HG03045 (cell line): ENCODE measurements around the gene IGLON5.

Experiments used
- ATAC-seq: cut with Tn5 transposase; IDR thresholded peaks from one replicate; pipeline ENCODE4 v1.9.1; 2021; ENCODE audit warnings: mild to moderate bottlenecking, moderate library complexity; ENCODE audit not compliant: unreplicated experiment

The IGLON5 gene

DNA sequence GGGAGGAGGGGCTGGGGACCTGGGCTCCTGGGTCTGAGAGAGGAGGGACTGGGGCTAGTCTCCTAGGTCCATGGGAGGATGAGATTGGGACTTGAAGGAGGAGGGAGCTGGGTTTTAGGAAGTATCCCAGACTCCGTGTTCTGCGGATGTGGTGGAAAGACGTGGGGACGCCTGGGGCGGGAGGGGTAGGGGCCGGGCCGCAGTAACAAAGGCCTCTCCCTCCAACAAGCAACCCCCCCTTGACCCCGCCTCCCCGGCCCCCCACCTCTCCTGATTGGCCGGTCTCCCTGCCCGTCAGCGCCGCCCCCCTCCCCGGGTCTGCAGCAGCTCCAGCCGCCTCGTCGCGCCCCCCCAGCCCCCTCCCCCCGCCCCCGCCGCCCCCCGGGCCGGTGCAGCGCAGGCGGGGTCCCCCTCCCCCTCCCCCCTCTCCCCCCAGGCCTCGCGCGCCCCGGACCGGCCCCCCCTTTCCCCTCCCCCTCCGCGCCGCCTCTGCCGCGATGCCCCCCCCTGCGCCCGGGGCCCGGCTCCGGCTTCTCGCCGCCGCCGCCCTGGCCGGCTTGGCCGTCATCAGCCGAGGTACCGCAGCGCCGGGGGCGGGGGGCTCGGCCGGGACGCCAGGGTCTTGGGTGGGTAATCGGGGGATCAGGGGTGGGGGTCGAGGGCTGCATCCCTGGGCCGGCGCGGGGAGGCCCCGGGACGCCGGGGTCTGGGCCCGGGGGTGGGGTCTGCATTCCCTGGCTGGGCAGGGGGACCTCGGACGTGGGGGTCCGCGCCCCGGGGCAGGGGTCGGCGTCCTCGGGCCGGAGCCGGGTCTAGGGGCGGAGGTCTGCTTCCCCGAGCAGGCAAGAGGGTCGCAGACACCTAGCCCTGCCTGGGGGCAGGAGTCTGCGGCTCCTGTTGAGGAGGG lies at the start of gene IGLON5:
IGLON5 (plus strand) TSS at position 294 of the 907 bp plus-strand sequence; CDS start at position 498, 204 bp downstream.
- ATAC-seq, result no peak

DNA sequence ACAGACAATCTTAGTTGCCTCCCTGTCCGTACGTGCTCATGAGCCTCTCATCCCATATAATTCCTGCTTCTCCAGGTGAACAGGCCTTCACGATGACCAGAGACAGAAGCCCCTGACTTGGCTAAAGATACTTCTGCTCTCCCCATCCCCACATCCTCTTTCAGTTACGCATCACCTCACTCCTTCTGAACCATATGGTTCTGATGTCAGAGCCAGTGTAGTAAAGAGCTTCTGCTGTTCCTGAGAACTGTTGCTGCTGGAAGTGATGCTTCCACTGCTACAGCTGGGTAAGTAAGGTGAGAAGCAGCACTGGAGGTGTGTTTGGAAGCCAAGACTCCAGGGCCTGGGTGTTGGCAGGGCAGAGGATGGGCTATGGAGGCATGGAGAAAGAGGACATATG lies 47.6 kb upstream of the IGLON5 start:
- no peak for ATAC-seq

DNA sequence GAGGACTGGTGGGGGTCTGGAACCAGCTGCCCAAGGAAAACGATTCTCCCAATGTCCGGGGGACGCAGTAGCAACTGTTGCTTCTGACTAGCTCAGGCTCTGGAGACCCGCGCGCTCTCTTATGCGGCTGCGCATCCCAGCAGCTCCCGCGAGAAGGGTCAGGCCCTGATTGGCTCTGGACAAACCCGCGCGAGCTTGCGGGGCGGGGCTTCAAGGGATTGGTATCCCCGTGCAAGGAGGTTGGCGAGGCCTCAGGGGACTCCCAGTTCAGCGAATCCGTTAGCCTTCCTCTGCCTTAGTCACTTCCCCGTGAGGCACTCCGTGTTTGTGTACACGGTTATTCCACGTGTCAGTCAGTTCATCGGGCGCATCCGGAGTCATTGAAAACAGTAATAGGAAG lies 40.4 kb upstream of the IGLON5 start:
- ATAC-seq, result no peak

DNA sequence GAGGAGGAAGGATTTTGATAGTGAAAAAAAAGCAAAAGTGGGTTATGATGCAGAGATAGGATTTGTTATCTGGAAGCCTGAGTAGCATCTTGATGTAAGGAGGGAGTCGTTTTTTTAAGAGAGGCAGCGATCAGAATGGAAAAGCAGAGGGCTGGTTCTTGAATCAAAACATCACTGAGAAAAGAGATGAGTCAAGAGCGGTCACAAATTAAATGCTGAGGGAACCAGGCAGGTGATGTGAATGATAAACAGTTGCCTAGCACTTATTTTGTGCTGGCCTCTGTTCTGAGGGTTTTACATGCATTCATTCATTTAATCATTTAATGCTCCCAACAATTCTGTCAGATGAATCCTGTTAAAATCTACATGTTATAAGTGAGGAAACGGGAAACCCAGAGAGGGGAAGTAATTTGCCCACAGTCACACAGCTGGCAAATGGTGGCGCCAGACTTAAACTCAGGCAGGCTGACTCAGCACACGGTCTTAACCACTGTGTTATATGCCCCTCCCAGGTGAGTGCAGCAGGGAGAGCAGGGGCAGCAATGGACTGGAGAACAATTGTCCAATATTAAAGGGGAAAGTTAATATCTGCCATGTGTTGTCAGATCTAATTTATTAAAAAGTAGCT lies 39.1 kb upstream of the IGLON5 start:
- ATAC-seq, result no peak

DNA sequence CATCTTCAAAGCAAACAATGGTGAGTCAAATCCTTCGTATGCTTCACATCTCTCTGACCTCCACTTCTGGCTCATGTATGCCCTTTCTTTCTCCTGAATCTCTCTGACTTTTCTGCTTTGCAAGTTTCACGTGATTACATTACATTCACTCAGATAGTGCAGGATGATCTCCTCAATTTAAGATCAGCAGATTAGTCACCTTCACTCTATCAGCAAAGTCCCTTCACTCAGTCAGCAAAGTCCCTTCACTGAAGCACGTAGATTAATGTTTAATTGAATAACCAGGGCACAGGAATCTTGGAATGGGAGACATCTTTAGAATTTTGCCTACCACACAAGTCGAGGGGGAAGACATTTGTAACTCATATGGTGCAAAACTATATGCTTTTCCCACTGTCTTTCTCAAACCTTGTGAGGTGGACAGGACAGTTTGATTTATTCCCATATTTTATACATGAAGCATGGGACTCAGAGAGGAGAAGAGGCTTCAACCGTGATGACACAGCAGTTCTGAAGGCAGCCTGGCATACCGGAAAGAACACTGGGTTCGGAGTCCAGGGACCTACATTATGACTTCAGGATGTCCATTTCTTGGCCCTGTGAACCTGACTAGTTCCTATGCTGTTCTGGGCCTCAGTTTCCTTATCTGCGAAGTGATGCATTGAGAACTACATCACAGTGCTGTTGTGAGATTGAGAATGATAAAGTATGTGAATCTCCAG lies 37.2 kb upstream of the IGLON5 start:
- no peak for ATAC-seq

DNA sequence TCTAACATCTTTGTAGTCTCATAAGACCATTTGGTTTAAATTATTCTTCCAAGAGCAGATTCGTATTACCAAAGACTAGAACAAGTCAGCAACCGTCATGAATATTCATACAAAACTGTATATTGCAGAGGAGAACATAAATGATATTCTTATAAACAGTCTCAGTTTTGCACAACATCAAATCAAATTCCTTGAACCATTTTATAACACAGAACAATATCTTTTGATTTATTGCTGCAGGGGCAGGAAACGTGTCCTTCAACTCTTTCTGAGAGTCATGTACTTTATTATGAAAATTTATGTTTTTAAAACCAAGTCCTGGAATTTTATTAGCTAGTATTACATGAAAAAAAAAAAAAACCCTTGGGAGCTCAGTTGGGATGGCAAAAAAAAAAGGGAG lies 34.3 kb upstream of the IGLON5 start:
- no peak for ATAC-seq

DNA sequence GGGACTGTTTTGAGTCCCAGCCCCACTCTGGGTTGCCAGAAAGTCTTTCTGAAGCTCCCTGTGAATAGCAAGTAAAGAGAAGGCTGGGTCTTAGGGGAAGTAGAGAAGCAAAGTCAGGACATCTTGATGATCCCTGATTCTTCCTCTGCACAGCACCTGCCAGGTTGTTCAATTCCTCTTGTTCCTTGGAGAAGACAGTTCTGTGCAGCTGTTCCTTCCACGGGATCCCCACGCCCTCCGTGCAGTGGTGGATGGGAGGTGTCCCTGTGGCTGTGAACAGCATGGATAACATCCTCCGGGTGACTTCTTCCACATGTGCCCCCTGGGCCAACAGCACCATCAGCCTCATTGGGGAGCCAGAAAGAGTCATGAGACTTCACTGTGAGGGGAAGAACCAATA lies 29.1 kb upstream of the IGLON5 start:
- no peak for ATAC-seq

DNA sequence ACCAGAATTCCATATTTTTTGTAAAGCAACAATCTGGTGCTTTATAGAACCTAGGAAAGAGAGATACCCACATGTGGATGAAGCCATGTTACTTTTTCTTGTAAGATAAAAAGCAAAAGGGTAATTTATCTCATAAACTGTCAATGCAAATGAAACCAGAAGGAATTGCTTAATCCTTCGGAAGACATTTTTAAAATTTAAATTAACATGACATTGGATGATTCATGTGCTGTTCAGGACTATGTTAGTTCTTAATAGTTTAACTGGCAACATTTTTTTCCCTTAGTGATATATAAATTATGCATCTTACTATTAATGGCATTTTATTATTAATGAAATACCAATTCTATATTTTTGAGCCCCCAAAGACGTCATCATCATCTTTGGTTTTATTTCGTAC lies 25.8 kb upstream of the IGLON5 start:
- ATAC-seq, result no peak

DNA sequence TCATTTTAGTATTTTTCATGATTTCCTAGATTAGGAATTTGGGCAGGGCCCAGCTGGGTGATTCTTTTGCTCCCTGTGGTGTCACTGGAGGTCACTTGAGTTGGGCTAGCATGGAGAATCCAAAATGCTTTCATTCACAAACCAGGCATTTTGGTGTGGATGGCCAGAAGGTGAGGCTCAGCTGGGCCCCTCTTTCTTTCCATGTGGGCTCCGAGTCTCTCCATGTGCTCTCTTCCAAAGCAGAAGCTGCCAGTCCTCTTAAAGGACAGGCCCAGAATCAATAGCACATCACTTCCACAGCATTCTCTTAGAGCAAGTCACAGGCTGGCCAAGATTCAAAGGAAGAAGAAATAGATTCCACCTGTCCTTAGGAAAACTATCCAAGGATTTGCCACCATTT lies 21.8 kb upstream of the IGLON5 start:
- ATAC-seq, result no peak

DNA sequence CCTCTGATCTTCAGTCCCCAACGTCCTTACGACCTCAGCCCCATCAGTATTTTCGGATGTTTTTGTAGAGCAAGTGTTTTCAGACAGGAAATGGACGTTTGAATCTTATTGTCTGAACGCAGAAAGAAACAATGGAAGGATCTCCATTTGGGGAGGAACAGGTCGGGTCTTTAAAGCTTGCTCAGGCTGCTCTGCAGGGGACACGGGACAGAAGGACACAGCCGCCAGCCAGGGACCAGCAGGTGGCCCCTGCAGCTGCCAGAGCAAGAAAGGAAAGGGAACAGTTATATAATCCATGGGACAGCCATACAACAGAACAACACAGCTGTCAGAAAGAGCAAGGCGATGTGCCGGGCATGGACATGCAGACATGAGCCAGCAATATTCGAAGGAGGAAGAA lies 18.5 kb upstream of the IGLON5 start:
- ATAC-seq, result no peak

DNA sequence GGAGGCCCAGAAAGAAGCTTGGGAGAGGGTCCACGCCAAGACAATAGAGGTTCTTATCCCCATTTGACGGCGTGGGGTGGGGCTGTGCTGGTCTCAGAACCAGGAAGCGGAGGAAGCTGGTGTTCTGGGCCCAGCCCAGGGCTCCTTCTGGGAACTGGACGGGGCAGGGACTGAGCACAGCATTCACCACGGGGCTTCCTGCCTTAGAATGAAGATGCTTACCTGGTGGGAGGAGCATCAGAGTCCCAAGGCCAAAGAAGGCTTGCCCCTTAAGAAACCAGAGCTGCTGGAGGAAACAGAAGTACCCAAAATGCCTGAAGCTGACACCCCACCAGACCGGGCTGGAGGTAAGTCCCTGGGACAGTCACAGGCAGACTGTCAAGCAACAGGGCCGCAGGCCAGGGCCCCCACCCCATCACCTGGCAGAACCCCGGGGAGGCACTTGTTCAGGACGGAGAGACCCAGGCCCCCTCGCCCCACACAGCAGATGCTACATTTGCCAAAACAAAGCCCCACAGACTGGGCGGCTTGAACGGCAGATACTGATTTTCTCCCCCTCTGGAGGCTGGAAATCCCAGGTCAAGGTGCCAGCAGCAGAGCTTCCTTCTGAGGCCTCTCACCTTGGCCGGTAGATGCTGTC lies 17.8 kb upstream of the IGLON5 start:
- no peak for ATAC-seq

DNA sequence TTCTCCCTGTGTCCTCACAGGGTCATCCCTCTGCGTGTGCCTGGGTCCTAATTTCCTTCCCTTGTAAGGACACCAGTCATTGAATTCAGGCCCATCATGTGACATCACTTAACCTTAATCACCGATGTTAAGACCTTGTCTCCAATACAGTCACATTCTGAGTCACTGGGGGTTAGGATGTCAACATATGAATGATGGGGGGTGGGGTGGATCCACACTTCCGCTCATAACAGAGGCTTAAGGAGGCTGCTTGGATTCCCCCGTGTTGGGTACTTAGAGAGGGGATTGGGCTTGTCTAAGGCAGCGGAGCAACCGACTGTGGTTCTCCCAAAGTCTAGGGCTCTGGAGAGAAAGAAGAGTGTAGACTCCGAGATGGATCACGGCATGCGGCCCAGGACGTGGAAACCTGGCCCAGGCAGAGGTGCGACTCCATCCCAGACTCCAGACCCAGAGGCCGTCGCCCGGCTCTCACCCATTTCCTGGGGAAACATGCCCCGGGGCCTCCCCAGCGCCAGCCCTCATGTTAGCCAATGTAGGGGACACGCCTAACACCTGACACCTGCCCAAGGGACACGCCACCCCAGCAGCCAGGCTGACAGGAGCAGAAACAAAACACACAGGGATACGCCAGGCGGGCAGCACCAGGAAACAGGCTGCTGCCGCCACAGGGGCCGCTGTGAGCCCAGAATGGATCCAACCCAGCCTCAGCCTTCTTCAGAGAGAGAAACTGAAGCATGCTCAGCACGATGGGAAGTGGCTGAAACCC lies 17.1 kb upstream of the IGLON5 start:
- no peak for ATAC-seq

DNA sequence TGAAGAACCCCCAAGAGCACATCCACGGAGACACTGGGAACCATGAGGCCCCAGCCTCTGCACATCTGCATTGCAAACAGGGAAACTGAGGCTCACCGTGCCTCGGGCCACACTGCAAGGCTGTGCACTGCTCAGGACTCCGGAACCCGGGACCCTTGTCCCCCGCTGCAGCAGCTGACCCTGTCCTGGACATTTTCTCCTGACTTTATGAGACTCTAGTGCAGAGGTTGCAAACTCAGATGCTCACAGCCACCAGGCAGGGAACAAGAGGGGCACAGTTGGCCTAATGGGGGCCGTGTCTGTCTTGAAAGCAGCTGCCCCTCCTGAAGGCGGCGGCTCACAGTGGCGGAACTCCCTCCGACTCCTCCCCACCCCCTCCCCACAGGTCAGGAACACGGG lies 16.5 kb upstream of the IGLON5 start:
- ATAC-seq, result no peak

DNA sequence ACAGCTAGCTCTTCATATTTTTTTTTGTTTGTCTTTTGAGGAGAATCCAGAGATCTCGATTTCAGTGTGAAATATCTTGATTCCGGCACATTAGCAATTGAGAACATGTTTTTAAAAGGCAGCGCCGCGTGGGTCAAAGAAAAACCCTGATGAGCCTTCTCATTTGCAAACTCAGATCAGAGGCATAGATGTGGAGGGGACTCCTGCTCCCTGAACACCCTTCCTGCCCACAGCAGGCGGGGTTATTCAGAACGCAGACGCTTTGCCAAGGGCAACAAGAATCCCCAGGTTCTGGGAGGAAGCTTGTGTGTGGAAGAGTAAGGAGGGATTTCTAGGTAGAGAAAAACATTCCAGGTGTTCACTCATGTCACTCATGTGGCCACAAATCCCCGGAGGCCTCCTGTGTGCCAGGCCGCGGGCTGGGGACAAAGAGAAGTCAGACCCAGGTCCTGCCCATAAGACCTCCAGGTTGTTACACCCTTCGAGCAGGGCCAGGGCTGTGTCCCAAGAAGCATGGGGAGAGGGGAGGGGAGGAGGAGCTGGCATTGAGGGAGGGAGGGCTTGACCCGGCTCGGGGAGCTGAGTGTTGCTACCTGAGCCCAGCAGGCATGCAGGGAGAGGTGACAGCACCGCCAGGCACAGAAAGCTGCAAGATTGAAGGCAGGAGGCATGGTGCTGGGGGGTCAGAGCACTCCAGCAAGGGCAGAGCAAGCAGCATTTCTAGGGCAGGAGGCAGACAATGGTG lies 15.9 kb upstream of the IGLON5 start:
- no peak for ATAC-seq

DNA sequence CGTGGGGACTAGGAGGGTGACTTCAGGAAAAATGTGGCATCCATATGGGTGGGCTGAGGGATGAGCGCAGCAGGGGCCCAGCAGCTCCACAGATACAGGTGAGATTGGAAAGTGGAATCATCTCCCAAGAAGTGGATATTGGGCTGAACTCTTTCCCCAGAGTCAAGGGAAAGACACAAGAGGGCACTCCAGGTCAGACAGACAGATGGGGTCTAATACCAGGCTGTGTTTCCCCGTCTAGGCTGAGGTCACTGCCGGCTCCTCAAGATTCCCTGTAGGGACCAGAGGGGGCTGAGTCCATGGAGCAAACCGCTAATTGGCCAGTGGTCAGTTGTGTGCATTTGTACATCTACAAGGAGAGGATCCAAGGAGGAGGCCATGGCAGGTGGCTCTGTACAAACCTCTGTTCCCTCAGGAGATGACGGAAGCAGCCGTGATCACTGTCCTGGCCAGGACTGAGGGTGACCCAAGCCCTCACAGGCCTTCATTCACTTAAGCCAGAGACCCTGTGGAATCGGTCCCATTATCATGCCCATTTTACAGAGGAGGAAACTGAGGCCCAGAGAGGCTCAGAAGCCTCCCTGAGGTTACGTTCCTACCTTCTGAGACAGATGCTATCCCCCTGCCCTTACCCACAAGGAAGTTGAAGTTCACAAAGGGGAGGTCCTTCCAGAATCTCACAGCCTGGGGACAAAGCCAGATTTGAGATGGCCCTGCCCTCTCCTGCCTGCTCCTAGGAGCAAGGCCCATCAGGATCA lies 14.9 kb upstream of the IGLON5 start:
- ATAC-seq, result no peak

DNA sequence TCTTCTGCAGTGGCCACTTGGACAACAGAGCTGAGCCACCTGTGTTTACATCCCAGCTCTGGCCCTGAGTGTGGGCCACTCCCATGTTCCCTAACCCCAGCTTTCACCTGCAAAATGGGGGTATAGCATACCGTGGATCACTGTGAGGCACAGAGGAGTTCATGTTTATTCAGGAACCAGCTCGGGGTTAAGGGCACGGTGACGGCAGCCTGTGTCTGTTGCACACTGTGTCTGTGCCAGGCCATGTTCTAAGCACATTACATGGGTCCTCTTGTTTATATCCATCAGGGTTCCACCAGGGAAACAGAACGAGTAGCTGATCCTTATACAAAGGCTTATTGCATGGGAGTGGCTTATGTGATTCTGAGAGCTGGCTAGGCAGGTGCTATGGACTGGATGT lies 14.0 kb upstream of the IGLON5 start:
- no peak for ATAC-seq

DNA sequence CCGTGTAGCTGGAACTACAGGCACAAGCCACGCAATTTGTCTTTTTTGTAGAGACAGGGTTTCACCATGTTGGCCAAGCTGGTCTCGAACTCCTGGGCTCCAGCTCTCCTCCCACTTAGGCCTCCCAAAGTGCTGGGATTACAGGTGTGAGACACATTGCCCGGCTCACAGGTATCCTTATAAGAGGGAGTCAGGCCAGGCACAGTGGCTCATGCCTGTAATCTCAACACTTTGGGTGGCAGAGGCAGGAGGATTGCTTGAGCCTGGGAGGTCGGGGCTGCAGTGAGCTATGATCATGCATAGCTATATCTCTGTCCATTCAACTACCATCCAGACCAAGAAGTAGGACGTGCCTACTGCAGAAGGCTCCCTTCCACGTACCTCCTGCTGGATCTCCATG lies 10.2 kb upstream of the IGLON5 start:
- no peak for ATAC-seq

DNA sequence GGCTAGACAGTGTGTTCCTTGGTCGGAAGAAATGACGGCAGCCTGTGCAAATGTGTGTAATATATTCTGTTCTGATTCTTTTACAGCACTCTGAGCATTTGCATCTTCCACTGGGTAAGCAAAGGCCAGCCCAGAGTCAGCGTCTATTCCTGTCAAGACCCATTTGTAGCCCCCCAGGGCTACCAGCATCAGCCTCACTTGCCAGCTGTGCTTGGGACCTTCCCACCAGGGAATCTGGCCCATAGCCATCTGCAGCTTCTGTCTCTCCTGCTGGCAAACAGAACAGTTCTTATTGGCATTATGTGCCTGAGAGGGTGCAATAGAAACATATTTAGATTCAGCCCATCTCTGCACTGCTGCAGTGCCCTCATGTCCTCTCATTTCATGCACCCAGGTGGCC lies 6.0 kb upstream of the IGLON5 start:
- no peak for ATAC-seq

DNA sequence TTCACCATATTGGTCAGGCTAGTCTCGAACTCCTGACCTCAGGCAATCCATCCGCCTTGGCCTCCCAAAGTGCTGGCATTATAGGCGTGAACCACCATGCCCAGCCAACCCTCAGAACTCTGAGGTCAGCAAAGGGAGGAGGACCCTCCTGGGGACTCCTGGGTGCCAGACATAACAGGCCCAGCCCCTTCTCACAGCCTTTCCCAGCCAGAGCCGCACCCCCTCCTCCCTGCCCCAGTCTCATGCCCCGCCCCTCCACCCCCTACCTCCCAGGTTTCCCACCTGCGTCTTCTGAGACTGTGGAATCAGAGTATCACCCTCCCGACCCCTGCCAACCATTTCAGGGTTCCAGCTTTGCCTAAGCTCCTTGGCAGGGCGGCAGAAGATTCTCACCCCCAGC lies 5.2 kb downstream of the IGLON5 start:
- no peak for ATAC-seq
